SK-N-SH treated with all-trans-retinoic acid at 6 μM for 48 hours (cell line): ENCODE data around the gene C10orf95.
A peak's percentile ranks its signal among the peaks of the same experiment; 100 is the strongest.

Experiments used
- ATAC-seq: fragments of 200-7000 bp; cut with Tn5 transposase; 3 replicates; pipeline ENCODE4 v1.9.1; 2020; ENCODE audit warnings: mild to moderate bottlenecking, moderate library complexity
- ARNTL ChIP-seq: fragments of 450-650 bp; formaldehyde crosslinking; IDR thresholded peaks from 2 replicates; pipeline ENCODE4 v1.5.0; 2020; ENCODE audit warnings: low read depth, mild to moderate bottlenecking, moderate library complexity, borderline replicate concordance
- BACH2 ChIP-seq: fragments of 250-450 bp; sonication (Bioruptor Pico); IDR thresholded peaks from 2 replicates; pipeline ENCODE4 v1.9.0; 2021; ENCODE audit warnings: mild to moderate bottlenecking, borderline replicate concordance
- ESRRG ChIP-seq: fragments of 250-450 bp; sonication (Bioruptor Pico); IDR thresholded peaks from 2 replicates; pipeline ENCODE4 v1.6.1; 2021; ENCODE audit warnings: mild to moderate bottlenecking
- GLIS3 ChIP-seq: fragments of 250-450 bp; sonication (Bioruptor Pico); IDR thresholded peaks from 2 replicates; pipeline ENCODE4 v1.5.0; 2020; ENCODE audit warnings: mild to moderate bottlenecking, moderate library complexity
- ISL1 ChIP-seq: fragments of 250-450 bp; sonication (Bioruptor Pico); IDR thresholded peaks from 2 replicates; pipeline ENCODE4 v2.1.2; 2022; ENCODE audit warnings: mild to moderate bottlenecking, moderate library complexity
- OSR1 ChIP-seq: fragments of 250-450 bp; sonication (Bioruptor Pico); IDR thresholded peaks from 2 replicates; pipeline ENCODE4 v1.8.0; 2022; ENCODE audit warnings: moderate library complexity, mild to moderate bottlenecking, inconsistent platforms
- PPARA ChIP-seq: fragments of 250-450 bp; sonication (Bioruptor Pico); IDR thresholded peaks from 2 replicates; pipeline ENCODE4 v1.5.0; 2020; ENCODE audit warnings: mild to moderate bottlenecking, borderline replicate concordance
- RARB ChIP-seq: fragments of 250-450 bp; sonication (Bioruptor Pico); IDR thresholded peaks from 2 replicates; pipeline ENCODE4 v1.8.0; 2021; ENCODE audit warnings: mild to moderate bottlenecking, moderate library complexity
- SNAI2 ChIP-seq: fragments of 250-450 bp; sonication (Bioruptor Pico); IDR thresholded peaks from 2 replicates; pipeline ENCODE4 v1.5.0; 2020; ENCODE audit warnings: mild to moderate bottlenecking, moderate library complexity
- TCF4 ChIP-seq: fragments of 250-450 bp; sonication (Bioruptor Pico); IDR thresholded peaks from 2 replicates; pipeline ENCODE4 v1.8.0; 2021; ENCODE audit warnings: mild to moderate bottlenecking, moderate library complexity, borderline replicate concordance
- TOX ChIP-seq: fragments of 250-450 bp; sonication (Bioruptor Pico); IDR thresholded peaks from 2 replicates; pipeline ENCODE4 v1.8.0; 2021; ENCODE audit warnings: mild to moderate bottlenecking, moderate library complexity, borderline replicate concordance
- ZC3H10 ChIP-seq: fragments of 250-450 bp; sonication (Bioruptor Pico); IDR thresholded peaks from 2 replicates; pipeline ENCODE4 v1.5.1; 2021; ENCODE audit warnings: mild to moderate bottlenecking, moderate library complexity
- ZFP3 ChIP-seq: fragments of 250-450 bp; sonication (Bioruptor Pico); IDR thresholded peaks from 2 replicates; pipeline ENCODE4 v1.5.0; 2020; ENCODE audit warnings: mild to moderate bottlenecking, moderate library complexity
- ZFP30 ChIP-seq: fragments of 450-650 bp; formaldehyde crosslinking; IDR thresholded peaks from 2 replicates; pipeline ENCODE4 v1.5.0; 2022; ENCODE audit warnings: mild to moderate bottlenecking, moderate library complexity
- ZNF565 ChIP-seq: fragments of 450-650 bp; formaldehyde crosslinking; conservative IDR thresholded peaks from 2 replicates; pipeline ENCODE4 v1.5.0; 2020; ENCODE audit warnings: low read depth, mild to moderate bottlenecking, moderate library complexity
- ZNF70 ChIP-seq: fragments of 450-650 bp; formaldehyde crosslinking; IDR thresholded peaks from 2 replicates; pipeline ENCODE4 v1.5.0; 2020; ENCODE audit warnings: mild to moderate bottlenecking, moderate library complexity
- ZNF8 ChIP-seq: fragments of 450-650 bp; formaldehyde crosslinking; IDR thresholded peaks from 2 replicates; pipeline ENCODE4 v1.5.0; 2020; ENCODE audit warnings: mild to moderate bottlenecking, moderate library complexity
- TF ChIP-seq, protein P1 (sequence below): fragments of 250-450 bp; sonication (Bioruptor Pico); IDR thresholded peaks from 2 replicates; pipeline ENCODE4 v1.5.1; 2020; ENCODE audit warnings: low read depth, mild to moderate bottlenecking, moderate library complexity
- TF ChIP-seq, protein P2 (sequence below): fragments of 250-450 bp; sonication (Bioruptor Pico); IDR thresholded peaks from 2 replicates; pipeline ENCODE4 v1.5.1; 2021; ENCODE audit warnings: mild to moderate bottlenecking, moderate library complexity
- TF ChIP-seq, protein P3 (sequence below): fragments of 250-450 bp; sonication (Bioruptor Pico); IDR thresholded peaks from 2 replicates; pipeline ENCODE4 v1.5.0; 2020; ENCODE audit warnings: mild to moderate bottlenecking, moderate library complexity
- TF ChIP-seq, protein P4 (sequence below): fragments of 250-450 bp; sonication (Bioruptor Pico); IDR thresholded peaks from 2 replicates; pipeline ENCODE4 v1.8.0; 2021; ENCODE audit warnings: low read depth, mild to moderate bottlenecking, moderate library complexity, borderline replicate concordance
- TF ChIP-seq, protein P5 (sequence below): fragments of 250-450 bp; sonication (Bioruptor Pico); IDR thresholded peaks from 2 replicates; pipeline ENCODE4 v1.8.0; 2020; ENCODE audit warnings: mild to moderate bottlenecking, moderate library complexity, borderline replicate concordance

C10orf95 gene

DNA sequence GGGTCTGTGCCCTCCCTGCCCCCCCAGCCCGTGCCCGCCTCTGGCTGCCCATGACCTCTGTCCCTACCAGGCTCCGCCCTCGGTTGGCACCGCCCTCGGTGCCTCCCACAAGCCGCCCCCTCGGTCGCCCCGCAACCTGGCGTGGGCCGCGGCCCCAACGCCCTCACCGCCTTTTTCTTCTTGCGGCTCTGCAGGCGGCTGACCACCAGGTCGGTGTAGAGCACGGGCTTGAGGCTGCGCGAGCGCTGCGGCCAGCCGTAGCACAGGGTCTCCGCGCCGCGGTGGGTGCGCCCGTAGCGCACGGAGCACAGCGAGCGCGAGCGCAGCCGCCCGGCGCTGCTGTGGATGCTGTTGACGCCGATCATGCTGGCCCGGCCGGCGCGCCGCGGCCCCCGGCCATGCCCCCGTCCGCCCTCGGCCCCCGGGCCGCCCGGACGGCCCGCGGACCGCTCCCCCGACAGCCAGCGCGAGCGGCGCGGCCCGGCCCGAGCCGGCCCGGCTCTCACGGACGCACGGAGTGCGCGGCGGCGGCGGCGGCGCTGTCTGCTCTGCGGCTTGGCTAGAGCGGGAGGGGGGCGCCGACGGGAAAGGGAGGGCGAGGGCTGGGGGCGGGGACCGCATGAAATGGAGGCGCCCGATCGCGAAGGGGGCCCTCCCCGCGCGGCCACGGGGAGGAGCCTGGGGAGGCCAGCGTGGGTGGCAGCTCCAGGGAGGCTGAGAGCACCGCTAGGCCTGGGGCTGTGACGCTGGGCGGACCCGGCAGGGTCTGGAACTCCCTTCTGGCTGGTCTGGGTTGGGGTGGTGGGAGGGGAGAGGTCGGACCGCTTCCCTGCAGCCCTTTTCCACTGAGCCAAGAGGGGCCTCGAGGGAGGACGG, 42.4 kb downstream of the C10orf95 start:
- ATAC-seq: peak; percentile 10; the same call in 2 of the 3 replicates
- no peak for TF ChIP-seq ZC3H10
- TF ChIP-seq BACH2: no peak
- TF ChIP-seq SNAI2 (CRISPR knock-in tag): no peak
- TF ChIP-seq ZFP30 (CRISPR knock-in tag): no peak
- TF ChIP-seq PPARA: no peak
- TF ChIP-seq ZFP3 (CRISPR knock-in tag): no peak
- TF ChIP-seq, protein P1, sequence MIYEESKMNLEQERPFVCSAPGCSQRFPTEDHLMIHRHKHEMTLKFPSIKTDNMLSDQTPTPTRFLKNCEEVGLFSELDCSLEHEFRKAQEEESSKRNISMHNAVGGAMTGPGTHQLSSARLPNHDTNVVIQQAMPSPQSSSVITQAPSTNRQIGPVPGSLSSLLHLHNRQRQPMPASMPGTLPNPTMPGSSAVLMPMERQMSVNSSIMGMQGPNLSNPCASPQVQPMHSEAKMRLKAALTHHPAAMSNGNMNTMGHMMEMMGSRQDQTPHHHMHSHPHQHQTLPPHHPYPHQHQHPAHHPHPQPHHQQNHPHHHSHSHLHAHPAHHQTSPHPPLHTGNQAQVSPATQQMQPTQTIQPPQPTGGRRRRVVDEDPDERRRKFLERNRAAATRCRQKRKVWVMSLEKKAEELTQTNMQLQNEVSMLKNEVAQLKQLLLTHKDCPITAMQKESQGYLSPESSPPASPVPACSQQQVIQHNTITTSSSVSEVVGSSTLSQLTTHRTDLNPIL (CRISPR knock-in tag): no peak
- no peak for TF ChIP-seq ISL1 (CRISPR knock-in tag)
- no peak for TF ChIP-seq ZNF8 (CRISPR knock-in tag)
- TF ChIP-seq RARB: no peak
- TF ChIP-seq, protein P2, sequence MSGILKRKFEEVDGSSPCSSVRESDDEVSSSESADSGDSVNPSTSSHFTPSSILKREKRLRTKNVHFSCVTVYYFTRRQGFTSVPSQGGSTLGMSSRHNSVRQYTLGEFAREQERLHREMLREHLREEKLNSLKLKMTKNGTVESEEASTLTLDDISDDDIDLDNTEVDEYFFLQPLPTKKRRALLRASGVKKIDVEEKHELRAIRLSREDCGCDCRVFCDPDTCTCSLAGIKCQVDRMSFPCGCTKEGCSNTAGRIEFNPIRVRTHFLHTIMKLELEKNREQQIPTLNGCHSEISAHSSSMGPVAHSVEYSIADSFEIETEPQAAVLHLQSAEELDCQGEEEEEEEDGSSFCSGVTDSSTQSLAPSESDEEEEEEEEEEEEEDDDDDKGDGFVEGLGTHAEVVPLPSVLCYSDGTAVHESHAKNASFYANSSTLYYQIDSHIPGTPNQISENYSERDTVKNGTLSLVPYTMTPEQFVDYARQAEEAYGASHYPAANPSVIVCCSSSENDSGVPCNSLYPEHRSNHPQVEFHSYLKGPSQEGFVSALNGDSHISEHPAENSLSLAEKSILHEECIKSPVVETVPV (CRISPR knock-in tag): no peak
- TF ChIP-seq, protein P3, sequence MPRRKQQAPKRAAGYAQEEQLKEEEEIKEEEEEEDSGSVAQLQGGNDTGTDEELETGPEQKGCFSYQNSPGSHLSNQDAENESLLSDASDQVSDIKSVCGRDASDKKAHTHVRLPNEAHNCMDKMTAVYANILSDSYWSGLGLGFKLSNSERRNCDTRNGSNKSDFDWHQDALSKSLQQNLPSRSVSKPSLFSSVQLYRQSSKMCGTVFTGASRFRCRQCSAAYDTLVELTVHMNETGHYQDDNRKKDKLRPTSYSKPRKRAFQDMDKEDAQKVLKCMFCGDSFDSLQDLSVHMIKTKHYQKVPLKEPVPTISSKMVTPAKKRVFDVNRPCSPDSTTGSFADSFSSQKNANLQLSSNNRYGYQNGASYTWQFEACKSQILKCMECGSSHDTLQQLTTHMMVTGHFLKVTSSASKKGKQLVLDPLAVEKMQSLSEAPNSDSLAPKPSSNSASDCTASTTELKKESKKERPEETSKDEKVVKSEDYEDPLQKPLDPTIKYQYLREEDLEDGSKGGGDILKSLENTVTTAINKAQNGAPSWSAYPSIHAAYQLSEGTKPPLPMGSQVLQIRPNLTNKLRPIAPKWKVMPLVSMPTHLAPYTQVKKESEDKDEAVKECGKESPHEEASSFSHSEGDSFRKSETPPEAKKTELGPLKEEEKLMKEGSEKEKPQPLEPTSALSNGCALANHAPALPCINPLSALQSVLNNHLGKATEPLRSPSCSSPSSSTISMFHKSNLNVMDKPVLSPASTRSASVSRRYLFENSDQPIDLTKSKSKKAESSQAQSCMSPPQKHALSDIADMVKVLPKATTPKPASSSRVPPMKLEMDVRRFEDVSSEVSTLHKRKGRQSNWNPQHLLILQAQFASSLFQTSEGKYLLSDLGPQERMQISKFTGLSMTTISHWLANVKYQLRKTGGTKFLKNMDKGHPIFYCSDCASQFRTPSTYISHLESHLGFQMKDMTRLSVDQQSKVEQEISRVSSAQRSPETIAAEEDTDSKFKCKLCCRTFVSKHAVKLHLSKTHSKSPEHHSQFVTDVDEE (CRISPR knock-in tag): no peak
- no peak for TF ChIP-seq TOX
- TF ChIP-seq OSR1 (CRISPR knock-in tag): no peak
- TF ChIP-seq ESRRG: no peak
- TF ChIP-seq, all 23 proteins: peak for 0

DNA sequence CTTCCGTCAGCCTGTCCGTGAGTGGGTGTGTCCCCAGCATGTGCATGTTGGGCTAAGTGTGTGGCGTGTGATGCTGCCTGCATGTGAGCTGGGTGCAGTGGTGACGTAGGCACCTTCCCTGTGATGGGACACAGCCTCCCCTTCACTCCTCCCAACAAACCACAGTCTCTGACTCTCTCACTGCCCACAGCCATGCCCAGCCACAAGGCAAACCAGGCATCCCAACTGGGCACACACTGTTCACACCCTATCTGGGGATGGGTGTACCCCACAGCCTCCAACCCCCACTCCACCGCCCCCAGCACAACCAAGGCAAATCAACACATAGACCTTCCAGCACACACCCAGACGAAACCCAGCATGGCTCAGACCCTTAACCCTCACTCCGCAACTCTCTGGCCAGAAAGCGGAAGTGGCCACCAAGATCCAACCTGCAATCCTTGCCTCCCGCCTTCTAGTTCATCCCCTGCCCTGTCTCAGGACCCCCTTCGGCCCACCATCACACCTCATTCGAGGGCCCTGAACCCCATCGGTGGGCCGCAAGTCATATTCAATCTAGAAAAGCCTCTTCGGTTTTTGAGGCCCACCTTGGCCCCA, 43.1 kb downstream of the C10orf95 start:
- TF ChIP-seq ISL1 (CRISPR knock-in tag) (no peak), TCF4 (no peak), ZFP3 (CRISPR knock-in tag) (no peak)
- ATAC-seq: no peak

DNA sequence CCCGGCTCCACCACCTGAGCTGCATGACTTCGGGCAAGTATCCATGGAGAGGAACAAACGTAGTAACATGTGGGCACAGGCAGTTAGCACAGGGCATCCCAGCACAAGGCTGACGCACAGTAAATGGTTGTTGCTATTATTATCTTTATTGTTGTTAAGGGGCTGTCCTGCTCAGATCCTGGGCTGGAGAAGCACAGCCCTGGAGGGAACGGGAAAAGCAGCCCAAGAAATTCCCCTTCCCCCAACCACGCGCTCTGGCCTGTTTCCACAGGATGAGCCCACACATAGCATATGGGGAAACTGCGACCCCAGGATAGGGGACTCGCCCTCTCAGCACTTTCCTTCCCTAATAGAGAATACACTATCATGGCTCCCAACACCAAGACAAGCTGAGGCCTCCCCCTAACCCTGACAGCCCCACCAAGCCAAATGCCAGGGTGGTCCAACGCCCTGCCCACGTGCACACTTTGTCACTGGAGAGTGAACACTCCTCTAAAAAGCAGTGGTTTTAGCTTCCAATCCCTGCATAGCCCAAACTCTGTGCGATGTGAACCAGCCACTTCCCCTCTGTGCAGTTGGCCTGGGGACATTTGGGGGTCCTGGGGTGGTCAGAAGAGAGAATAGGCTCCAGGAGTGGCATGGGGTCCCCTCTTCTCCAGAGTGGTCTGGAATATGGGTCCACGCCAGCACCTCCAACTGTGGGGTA, 43.8 kb downstream of the C10orf95 start:
- ATAC-seq: no peak
- TF ChIP-seq, protein P1 (CRISPR knock-in tag): no peak
- TF ChIP-seq ISL1 (CRISPR knock-in tag) (no peak), TCF4 (no peak), ZNF8 (CRISPR knock-in tag) (no peak), BACH2 (no peak), ZFP30 (CRISPR knock-in tag) (no peak), GLIS3 (CRISPR knock-in tag) (no peak), OSR1 (CRISPR knock-in tag) (no peak), ARNTL (no peak), ESRRG (no peak), ZNF70 (CRISPR knock-in tag) (no peak), SNAI2 (CRISPR knock-in tag) (no peak), ZNF565 (CRISPR knock-in tag) (no peak), ZFP3 (CRISPR knock-in tag) (no peak)
- TF ChIP-seq, protein P2 (CRISPR knock-in tag): no peak
- TF ChIP-seq, protein P4, sequence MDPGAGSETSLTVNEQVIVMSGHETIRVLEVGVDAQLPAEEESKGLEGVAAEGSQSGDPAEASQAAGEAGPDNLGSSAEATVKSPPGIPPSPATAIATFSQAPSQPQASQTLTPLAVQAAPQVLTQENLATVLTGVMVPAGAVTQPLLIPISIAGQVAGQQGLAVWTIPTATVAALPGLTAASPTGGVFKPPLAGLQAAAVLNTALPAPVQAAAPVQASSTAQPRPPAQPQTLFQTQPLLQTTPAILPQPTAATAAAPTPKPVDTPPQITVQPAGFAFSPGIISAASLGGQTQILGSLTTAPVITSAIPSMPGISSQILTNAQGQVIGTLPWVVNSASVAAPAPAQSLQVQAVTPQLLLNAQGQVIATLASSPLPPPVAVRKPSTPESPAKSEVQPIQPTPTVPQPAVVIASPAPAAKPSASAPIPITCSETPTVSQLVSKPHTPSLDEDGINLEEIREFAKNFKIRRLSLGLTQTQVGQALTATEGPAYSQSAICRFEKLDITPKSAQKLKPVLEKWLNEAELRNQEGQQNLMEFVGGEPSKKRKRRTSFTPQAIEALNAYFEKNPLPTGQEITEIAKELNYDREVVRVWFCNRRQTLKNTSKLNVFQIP (CRISPR knock-in tag): no peak
- TF ChIP-seq, protein P5, sequence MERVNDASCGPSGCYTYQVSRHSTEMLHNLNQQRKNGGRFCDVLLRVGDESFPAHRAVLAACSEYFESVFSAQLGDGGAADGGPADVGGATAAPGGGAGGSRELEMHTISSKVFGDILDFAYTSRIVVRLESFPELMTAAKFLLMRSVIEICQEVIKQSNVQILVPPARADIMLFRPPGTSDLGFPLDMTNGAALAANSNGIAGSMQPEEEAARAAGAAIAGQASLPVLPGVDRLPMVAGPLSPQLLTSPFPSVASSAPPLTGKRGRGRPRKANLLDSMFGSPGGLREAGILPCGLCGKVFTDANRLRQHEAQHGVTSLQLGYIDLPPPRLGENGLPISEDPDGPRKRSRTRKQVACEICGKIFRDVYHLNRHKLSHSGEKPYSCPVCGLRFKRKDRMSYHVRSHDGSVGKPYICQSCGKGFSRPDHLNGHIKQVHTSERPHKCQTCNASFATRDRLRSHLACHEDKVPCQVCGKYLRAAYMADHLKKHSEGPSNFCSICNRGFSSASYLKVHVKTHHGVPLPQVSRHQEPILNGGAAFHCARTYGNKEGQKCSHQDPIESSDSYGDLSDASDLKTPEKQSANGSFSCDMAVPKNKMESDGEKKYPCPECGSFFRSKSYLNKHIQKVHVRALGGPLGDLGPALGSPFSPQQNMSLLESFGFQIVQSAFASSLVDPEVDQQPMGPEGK (CRISPR knock-in tag): no peak
